NCI-H2196 treated with DMSO at 0.1 percent for 48 hours (cell line): Measurements from ENCODE around the gene ANAPC16.
"Not testable (repeated sequence)": the region's sequence is repeated elsewhere in the genome, so short reads cannot be mapped to it uniquely, and the experiment has no call there.

ENCODE experiments used
- DNase-seq: peaks from one replicate; lab custom pipeline; 2025; ENCODE audit not compliant: unreplicated experiment; lab: John Stamatoyannopoulos, UW

ANAPC16 gene

GRCh38 chr10:72215611-72216549 is at the start of gene ANAPC16, which contains the start of gene ASCC1:
Gene ANAPC16, plus strand, starts transcription at chr10:72216012. Its CDS starts 7,903 bp downstream, at chr10:72223915.
Gene ASCC1, minus strand, starts transcription at chr10:72216276. Its CDS starts 2,978 bp downstream, at chr10:72213298.
- peak; percentile 42 for DNase-seq

GRCh38 chr10:72167118-72167517 is 48.7 kb upstream of the ANAPC16 start:
- no peak for DNase-seq

GRCh38 chr10:72170263-72170662 is 45.5 kb upstream of the ANAPC16 start:
- no peak for DNase-seq

DNA sequence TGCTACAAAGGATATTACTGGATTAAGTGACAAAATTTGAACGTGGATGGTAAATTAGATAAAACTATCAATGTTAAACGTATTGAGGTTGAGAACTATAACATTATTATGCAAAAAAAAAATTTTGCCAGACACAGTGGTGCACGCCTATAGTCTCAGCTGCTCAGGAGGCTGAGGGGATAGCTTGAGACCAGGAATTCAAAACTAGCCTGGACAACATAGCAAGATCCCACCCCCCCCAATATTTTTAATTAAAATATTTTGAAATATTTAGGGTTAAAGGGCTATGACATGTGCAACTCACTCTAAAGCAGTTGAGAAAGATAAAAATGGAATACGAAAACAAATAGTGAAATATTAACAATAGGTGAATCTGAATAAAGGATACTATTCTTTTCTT is 45.1 kb upstream of the ANAPC16 start:
- no peak for DNase-seq

GRCh38 chr10:72171175-72171630 is 44.6 kb upstream of the ANAPC16 start:
- DNase-seq = no peak

- no peak for DNase-seq
Observed at GRCh38 chr10:72173262-72173618, 42.6 kb upstream of the ANAPC16 start.

DNA sequence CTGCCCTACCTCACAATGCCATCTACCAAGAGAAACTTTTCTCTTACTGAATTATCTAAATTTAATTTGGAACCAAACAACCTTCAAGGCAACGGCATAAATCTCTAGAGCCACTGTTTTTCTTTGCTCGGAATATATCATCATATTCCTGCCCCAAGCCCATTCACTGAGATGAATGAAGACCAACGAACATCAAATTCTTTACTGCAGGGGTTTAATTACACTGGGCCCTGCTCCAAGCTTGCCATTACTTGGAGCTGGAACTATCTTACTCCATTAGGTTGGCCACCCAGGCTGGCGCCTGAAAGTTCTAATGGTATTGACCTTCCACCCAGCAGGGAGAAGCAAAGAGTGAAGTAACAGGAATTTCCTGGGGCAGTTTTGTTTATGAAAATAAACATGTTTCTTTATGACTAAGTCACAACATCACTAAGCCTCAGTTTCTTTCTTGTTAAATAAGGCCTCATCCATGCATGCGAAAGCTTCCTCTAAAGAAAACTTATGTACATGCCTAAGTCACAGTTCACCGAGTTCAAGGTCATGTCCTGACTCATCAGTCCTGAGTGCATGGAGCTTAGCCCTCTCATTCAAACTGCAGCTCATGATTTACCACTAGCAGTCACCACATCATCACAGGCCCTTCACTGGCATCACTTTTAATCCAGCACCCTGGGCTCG is 42.1 kb upstream of the ANAPC16 start:
- DNase-seq = no peak

GRCh38 chr10:72174297-72174662 is 41.5 kb upstream of the ANAPC16 start:
- no peak for DNase-seq

DNA sequence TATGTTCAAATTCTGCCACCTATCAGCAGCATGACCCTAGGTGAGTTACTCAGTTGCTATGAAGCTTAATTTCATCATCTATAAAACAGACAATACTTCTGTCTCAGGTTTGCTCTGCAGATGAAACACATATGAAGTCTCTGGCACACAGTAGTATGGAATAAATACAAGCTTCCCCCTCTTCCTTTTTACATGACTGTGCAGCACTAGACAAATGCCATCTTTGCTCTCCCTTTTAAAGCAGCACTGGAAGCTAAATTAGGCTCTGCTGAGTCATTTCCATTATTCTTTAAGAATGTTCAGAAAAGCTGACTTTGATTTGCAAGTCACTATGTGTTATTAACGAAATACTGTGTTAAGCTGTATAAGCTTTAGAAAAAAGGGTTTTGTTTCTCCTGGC is 40.7 kb upstream of the ANAPC16 start:
- DNase-seq = no peak

GRCh38 chr10:72176701-72177100 is 39.1 kb upstream of the ANAPC16 start:
- DNase-seq = no peak

- DNase-seq = no peak
Observed at GRCh38 chr10:72177454-72177853, 38.4 kb upstream of the ANAPC16 start.

GRCh38 chr10:72184156-72184555 is 31.7 kb upstream of the ANAPC16 start:
- DNase-seq = no peak

DNA sequence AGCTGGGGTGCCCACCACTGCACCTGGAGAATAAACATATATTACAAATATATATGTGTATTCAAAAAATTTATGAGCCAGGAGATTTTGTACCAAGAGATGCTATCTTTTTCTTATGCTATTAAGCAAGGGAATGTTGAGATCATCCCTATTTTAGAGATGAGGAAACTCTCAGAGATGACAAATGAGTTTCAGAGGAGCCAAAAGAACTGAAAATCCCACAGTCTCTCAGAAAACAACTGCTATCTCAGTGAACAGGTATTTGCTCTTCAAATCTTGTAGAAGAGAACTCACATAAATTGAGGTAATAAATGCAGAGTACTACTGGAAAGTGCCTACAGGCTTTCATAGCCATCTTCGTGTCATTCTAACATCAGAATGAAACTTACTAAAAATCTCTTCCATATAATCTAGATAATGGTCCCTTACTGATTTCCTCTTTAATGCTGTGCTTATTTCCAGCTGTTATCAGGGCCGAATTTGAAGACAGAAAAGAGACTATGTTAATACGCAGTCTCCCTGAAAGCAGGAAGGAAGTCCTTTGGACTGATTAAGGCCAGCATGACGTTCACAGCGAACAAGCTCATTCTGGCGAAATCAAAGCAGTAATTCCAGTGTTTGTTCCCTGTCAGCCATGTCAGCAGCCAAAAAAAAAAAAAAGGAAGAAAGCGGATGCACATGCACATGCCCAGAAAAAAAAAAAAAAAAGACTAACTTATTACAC is 29.4 kb upstream of the ANAPC16 start:
- DNase-seq = no peak

- DNase-seq = no peak
Observed at GRCh38 chr10:72186982-72187330, 28.9 kb upstream of the ANAPC16 start.

- DNase-seq = no peak
Observed at GRCh38 chr10:72194949-72195348, 20.9 kb upstream of the ANAPC16 start.

DNA sequence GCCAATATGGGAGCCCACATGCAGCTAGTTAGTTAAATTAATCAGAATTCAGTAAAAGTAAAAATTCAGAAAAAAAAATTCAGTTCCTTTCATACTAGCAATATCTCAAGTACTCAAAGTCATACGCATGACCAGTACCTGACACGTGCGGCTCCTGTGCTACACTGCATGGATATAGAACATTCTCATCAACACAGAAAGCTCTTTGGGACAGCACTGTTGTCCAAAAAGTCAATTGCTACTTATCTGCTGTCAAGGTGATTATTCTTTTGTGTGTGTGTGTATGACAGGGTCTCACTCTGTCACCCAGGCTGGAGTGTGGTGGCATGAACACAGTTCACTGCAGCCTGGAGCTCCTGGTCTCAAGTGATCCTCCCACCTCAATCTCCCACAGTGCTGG is 14.9 kb upstream of the ANAPC16 start:
- DNase-seq = no peak

- no peak for DNase-seq
Observed at GRCh38 chr10:72201293-72201692, 14.5 kb upstream of the ANAPC16 start.

GRCh38 chr10:72204296-72204695 is 11.5 kb upstream of the ANAPC16 start:
- DNase-seq = no peak

GRCh38 chr10:72204724-72205123 is 11.1 kb upstream of the ANAPC16 start:
- DNase-seq = no peak

DNA sequence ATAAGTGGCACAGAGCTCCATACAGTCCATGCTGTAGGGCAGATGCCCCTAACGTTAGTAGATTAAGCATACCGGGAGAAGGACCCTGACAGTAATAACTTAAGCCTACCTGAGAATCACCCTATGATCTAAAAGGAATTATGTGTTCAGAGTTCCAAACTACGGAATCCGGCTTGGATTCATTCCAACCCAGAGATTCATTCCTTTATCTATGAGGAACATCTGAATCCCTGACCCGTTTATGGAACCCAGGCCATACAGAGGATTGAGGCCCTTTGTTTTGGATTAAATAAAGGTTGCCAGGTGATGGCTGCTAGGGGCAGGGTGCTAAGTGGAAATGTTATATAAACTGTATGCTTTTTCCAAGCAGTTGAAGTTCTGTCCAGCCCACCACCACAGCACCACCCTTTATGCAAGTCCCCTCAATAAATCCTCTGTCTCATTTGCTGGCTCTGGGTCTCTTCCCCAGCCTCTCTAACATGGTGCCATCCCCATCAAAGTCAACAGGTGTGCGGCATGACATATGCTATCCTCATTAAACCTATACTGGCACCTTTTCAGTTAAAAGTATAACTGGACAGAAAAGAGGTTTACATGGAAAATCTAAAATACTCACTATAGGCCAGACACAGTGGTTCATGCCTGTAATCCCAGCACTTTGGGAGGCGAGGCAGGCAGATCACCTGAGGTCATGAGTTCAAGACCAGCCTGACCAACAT is 9.1 kb upstream of the ANAPC16 start:
- no peak for DNase-seq

DNA sequence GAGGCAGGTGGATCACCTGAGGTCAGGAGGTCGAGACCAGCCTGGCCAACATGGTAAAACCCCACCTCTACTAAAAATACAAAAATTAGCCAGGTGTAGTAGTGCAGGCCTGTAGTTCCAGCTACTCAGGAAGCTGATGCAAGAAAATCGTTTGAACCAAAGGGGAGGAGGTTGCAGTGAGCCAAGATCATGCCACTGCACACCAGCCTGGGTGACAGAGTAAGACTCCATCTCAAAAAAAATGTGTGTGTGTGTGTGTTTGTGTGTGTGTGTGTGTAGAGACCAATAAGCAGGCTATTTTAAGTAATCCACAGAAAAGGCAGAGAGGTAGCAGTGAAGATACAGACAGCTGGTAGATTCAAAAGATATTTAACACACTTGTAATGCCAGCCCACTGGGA is 7.3 kb upstream of the ANAPC16 start:
- not testable (repeated sequence) for DNase-seq
